Activated CD4-positive, alpha-beta T cell treated with anti-CD3 and anti-CD28 coated beads for 24 hours (primary cell): ENCODE data around the gene CGB1.
A peak's percentile ranks its signal among the peaks of the same experiment; 100 is the strongest.
"Not testable (repeated sequence)": the region's sequence is repeated elsewhere in the genome, so short reads cannot be mapped to it uniquely, and the experiment has no call there.

ENCODE experiments used
- DNase-seq, 2 donors: peaks; one replicate each; pipeline ENCODE4 v3.0.0-alpha.2; 2020; ENCODE audit warnings: low read depth in 2 of 2

Gene CGB1

GRCh38 chr19:49058562-49058961, 21.9 kb upstream of the CGB1 start:
- DNase-seq, result no peak

GRCh38 chr19:49057636-49058234, 21.0 kb upstream of the CGB1 start, which contains the start of gene CGB7:
Gene CGB7 (minus strand): TSS chr19:49057749. CDS start chr19:49055375, 2,374 bp downstream.
- DNase-seq, result no peak

GRCh38 chr19:49056902-49057596, 20.4 kb upstream of the CGB1 start:
- DNase-seq, result not testable (repeated sequence)

- DNase-seq, result peak; percentile 11 to 39
These were observed 19.6 kb upstream of the CGB1 start for GRCh38 chr19:49056101-49056901.

GRCh38 chr19:49050376-49051033, 13.8 kb upstream of the CGB1 start:
- not testable (repeated sequence) for DNase-seq

GRCh38 chr19:49049834-49050233, 13.1 kb upstream of the CGB1 start:
- not testable (repeated sequence) for DNase-seq

GRCh38 chr19:49049011-49049410, 12.3 kb upstream of the CGB1 start, which contains the start of gene CGB8:
Gene CGB8 (minus strand): TSS chr19:49049111. CDS start chr19:49048739, 372 bp downstream.
- DNase-seq, result not testable (repeated sequence)

GRCh38 chr19:49043548-49043947, 6.9 kb upstream of the CGB1 start, which contains the start of gene CGB5:
Gene CGB5 (plus strand): TSS chr19:49043848. CDS start chr19:49044210, 362 bp downstream.
- not testable (repeated sequence) for DNase-seq

GRCh38 chr19:49042666-49043065, 6.0 kb upstream of the CGB1 start:
- DNase-seq, result not testable (repeated sequence)

- DNase-seq, result no peak
These were observed 5.5 kb upstream of the CGB1 start for GRCh38 chr19:49042177-49042576.

GRCh38 chr19:49039736-49040135, 3.0 kb upstream of the CGB1 start:
- DNase-seq, result not testable (repeated sequence)

- DNase-seq, result not testable (repeated sequence)
These were observed 2.0 kb upstream of the CGB1 start for GRCh38 chr19:49038557-49039276.

GRCh38 chr19:49038111-49038510, 1.4 kb upstream of the CGB1 start:
- DNase-seq, result not testable (repeated sequence)

GRCh38 chr19:49031642-49032301, 4.9 kb downstream of the CGB1 start, which contains the start of gene CGB2:
Gene CGB2 (plus strand): TSS chr19:49031890. CDS start chr19:49032096, 206 bp downstream.
- peak; percentile 58 to 73 for DNase-seq

GRCh38 chr19:49030323-49030722, 6.4 kb downstream of the CGB1 start:
- not testable (repeated sequence) for DNase-seq

GRCh38 chr19:49029749-49030148, 6.9 kb downstream of the CGB1 start:
- not testable (repeated sequence) for DNase-seq

GRCh38 chr19:49028686-49029085, 8.0 kb downstream of the CGB1 start:
- DNase-seq, result not testable (repeated sequence)

- not testable (repeated sequence) for DNase-seq
These were observed 11.1 kb downstream of the CGB1 start for GRCh38 chr19:49025599-49025998.

- not testable (repeated sequence) for DNase-seq
These were observed 11.6 kb downstream of the CGB1 start for GRCh38 chr19:49025088-49025487.

GRCh38 chr19:49024233-49024632, 12.5 kb downstream of the CGB1 start, which contains the start of gene CGB3:
Gene CGB3 (minus strand): TSS chr19:49024333. CDS start chr19:49023971, 362 bp downstream.
- DNase-seq, result not testable (repeated sequence)
